ENCODE data around the gene EXOC1L.

The EXOC1L gene

GRCh38 chr4:55876387-55876786 lies 56.8 kb downstream of the EXOC1L start:
- in situ Hi-C loops (cut with MboI; ENCODE audit: low sequenced_read_pairs): no loop called here

- in situ Hi-C loops (cut with MboI; ENCODE audit: low sequenced_read_pairs): no loop called here
These were observed 59.6 kb downstream of the EXOC1L start for GRCh38 chr4:55879224-55879623.

- in situ Hi-C loops (cut with MboI; ENCODE audit: low sequenced_read_pairs): no loop called here
These were observed 61.2 kb downstream of the EXOC1L start for GRCh38 chr4:55880652-55881280.

- in situ Hi-C loops (cut with MboI; ENCODE audit: low sequenced_read_pairs): no loop called here
These were observed 64.7 kb downstream of the EXOC1L start for GRCh38 chr4:55884093-55884850.

- in situ Hi-C loops (cut with MboI; ENCODE audit: low sequenced_read_pairs): no loop called here
These were observed 65.2 kb downstream of the EXOC1L start for GRCh38 chr4:55884851-55885219.
